ENCODE data around the gene FAM83G. TPM values are rescaled to one million over a fixed set of nuclear protein-coding genes. Genes with fewer than 3 reads are reported as not detected.

FAM83G gene
- total RNA-seq, 1 experiment from 2014 or later, result 31.4 TPM

DNA sequence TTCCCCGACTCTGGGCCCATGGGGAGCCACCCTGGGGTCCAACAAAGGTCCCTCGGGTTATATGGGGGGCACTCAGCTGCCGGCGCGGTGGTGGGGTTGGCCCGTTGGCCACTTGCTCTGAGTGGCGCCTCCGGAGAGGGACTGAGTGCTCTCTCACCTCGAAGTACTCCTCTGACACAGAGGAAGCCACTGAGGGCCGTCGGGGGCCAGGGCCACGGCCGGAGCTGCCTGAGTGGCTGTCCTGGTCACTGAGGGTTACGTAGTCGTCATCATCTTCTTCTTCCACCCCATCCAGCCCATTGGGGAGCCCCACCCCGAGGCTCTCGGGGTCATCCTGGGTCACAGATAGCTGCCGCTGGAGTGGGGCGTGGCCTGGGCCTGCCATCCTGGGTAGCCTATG lies 26.9 kb downstream of the FAM83G start (continued):
- TF ChIP-seq, protein P1, sequence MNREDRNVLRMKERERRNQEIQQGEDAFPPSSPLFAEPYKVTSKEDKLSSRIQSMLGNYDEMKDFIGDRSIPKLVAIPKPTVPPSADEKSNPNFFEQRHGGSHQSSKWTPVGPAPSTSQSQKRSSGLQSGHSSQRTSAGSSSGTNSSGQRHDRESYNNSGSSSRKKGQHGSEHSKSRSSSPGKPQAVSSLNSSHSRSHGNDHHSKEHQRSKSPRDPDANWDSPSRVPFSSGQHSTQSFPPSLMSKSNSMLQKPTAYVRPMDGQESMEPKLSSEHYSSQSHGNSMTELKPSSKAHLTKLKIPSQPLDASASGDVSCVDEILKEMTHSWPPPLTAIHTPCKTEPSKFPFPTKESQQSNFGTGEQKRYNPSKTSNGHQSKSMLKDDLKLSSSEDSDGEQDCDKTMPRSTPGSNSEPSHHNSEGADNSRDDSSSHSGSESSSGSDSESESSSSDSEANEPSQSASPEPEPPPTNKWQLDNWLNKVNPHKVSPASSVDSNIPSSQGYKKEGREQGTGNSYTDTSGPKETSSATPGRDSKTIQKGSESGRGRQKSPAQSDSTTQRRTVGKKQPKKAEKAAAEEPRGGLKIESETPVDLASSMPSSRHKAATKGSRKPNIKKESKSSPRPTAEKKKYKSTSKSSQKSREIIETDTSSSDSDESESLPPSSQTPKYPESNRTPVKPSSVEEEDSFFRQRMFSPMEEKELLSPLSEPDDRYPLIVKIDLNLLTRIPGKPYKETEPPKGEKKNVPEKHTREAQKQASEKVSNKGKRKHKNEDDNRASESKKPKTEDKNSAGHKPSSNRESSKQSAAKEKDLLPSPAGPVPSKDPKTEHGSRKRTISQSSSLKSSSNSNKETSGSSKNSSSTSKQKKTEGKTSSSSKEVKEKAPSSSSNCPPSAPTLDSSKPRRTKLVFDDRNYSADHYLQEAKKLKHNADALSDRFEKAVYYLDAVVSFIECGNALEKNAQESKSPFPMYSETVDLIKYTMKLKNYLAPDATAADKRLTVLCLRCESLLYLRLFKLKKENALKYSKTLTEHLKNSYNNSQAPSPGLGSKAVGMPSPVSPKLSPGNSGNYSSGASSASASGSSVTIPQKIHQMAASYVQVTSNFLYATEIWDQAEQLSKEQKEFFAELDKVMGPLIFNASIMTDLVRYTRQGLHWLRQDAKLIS (CRISPR knock-in tag; IDR thresholded peaks at IDR 0.05; ENCODE audit: borderline replicate concordance), result no peak
- no peak for TF ChIP-seq TEAD1 (CRISPR knock-in tag; IDR thresholded peaks at IDR 0.05)
- TF ChIP-seq, protein P2, sequence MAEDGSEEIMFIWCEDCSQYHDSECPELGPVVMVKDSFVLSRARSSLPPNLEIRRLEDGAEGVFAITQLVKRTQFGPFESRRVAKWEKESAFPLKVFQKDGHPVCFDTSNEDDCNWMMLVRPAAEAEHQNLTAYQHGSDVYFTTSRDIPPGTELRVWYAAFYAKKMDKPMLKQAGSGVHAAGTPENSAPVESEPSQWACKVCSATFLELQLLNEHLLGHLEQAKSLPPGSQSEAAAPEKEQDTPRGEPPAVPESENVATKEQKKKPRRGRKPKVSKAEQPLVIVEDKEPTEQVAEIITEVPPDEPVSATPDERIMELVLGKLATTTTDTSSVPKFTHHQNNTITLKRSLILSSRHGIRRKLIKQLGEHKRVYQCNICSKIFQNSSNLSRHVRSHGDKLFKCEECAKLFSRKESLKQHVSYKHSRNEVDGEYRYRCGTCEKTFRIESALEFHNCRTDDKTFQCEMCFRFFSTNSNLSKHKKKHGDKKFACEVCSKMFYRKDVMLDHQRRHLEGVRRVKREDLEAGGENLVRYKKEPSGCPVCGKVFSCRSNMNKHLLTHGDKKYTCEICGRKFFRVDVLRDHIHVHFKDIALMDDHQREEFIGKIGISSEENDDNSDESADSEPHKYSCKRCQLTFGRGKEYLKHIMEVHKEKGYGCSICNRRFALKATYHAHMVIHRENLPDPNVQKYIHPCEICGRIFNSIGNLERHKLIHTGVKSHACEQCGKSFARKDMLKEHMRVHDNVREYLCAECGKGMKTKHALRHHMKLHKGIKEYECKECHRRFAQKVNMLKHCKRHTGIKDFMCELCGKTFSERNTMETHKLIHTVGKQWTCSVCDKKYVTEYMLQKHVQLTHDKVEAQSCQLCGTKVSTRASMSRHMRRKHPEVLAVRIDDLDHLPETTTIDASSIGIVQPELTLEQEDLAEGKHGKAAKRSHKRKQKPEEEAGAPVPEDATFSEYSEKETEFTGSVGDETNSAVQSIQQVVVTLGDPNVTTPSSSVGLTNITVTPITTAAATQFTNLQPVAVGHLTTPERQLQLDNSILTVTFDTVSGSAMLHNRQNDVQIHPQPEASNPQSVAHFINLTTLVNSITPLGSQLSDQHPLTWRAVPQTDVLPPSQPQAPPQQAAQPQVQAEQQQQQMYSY (CRISPR knock-in tag; IDR thresholded peaks at IDR 0.05), result no peak
- TF ChIP-seq ZNF263 (CRISPR knock-in tag; IDR thresholded peaks at IDR 0.05; ENCODE audit: low read depth), result no peak
- no peak for TF ChIP-seq ZNF121 (CRISPR knock-in tag; IDR thresholded peaks at IDR 0.05)
- no peak for TF ChIP-seq ZNF423 (CRISPR knock-in tag; IDR thresholded peaks at IDR 0.05)
- TF ChIP-seq GRHL2 (CRISPR knock-in tag; IDR thresholded peaks at IDR 0.05; ENCODE audit: insufficient replicate concordance, severe bottlenecking), result no peak
- TF ChIP-seq, protein P3, sequence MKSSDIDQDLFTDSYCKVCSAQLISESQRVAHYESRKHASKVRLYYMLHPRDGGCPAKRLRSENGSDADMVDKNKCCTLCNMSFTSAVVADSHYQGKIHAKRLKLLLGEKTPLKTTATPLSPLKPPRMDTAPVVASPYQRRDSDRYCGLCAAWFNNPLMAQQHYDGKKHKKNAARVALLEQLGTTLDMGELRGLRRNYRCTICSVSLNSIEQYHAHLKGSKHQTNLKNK (CRISPR knock-in tag; IDR thresholded peaks at IDR 0.05), result no peak
- TF ChIP-seq NR1H2 (CRISPR knock-in tag; IDR thresholded peaks at IDR 0.05), result no peak
- no peak for TF ChIP-seq SP1 (CRISPR knock-in tag; conservative IDR thresholded peaks at IDR 0.05)
- TF ChIP-seq, protein P4, sequence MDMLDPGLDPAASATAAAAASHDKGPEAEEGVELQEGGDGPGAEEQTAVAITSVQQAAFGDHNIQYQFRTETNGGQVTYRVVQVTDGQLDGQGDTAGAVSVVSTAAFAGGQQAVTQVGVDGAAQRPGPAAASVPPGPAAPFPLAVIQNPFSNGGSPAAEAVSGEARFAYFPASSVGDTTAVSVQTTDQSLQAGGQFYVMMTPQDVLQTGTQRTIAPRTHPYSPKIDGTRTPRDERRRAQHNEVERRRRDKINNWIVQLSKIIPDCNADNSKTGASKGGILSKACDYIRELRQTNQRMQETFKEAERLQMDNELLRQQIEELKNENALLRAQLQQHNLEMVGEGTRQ (CRISPR knock-in tag; IDR thresholded peaks at IDR 0.05), result no peak
- TF ChIP-seq, protein P5, sequence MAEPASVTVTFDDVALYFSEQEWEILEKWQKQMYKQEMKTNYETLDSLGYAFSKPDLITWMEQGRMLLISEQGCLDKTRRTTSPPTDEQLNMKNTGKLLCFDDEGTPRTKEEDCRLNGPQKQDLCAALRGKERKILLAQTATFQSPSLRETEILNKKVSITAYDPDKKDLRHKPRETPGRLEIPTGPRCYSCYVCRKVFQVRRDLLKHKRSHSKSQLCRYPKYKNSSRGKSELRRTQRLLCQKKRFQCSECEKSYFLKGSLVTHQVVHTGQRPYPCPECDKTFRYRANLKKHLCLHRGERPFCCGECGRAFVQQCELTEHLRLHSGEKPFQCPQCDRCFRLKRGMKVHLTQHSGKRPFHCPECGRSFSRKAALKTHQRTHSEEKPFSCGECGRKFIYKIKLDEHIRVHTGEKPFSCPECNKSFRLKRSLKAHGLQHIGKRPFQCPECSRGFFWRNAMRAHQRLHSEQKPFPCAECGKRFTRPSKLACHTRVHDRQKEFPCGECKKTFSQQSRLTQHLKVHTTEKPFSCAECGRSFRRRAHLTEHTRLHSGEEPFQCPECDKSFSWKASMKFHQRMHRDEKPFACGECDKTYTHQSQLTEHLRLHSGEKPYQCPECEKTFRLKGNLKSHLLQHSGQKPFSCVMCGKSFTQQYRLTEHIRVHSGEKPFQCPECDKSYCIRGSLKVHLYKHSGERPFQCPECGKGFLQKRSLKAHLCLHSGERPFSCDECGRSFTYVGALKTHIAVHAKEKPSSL (CRISPR knock-in tag; conservative IDR thresholded peaks at IDR 0.05), result no peak
- TF ChIP-seq, protein P6, sequence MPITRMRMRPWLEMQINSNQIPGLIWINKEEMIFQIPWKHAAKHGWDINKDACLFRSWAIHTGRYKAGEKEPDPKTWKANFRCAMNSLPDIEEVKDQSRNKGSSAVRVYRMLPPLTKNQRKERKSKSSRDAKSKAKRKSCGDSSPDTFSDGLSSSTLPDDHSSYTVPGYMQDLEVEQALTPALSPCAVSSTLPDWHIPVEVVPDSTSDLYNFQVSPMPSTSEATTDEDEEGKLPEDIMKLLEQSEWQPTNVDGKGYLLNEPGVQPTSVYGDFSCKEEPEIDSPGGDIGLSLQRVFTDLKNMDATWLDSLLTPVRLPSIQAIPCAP (CRISPR knock-in tag; IDR thresholded peaks at IDR 0.05), result no peak

DNA sequence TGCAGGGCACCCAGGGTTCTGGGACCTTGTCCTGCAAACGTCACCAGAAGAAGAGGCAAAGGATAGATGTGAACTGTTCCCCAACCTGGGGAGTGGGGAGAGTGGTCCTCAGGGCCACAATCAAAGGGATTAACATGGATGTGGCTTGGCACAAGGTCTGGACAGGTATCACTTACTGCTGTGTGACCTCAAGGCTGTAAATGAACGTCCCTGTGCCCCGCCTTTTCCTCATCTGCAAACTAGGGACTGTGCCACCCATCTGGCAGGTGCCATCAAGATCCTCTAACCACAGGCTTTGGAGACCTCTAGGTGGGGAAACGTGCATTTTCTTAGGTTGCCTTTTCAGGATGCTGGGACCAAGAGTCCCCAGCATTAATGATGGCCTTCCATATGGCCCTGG lies 27.5 kb downstream of the FAM83G start:
- DNase-seq (ENCODE audit: low spot score) (no peak), ATAC-seq (no peak)
- POLR2A ChIA-PET, result no interaction called here
- Mint-ChIP-seq H3K27me3 (ENCODE audit: low read depth) (no peaks in the 10 kb centered on the region), H3K36me3 (peaks cover 21% of the 10 kb centered on the region), H3K4me1 (no peaks in the 10 kb centered on the region), H3K27ac (no peak overlapping the region), H3K4me3 (no peak overlapping the region), H3K9me3 (no peaks in the 10 kb centered on the region)
- CTCF ChIA-PET, result no interaction called here
- TF ChIP-seq TP53 (CRISPR knock-in tag; IDR thresholded peaks at IDR 0.05) (no peak), SOX15 (CRISPR knock-in tag; IDR thresholded peaks at IDR 0.05) (no peak), HMGA2 (CRISPR knock-in tag; IDR thresholded peaks at IDR 0.05) (no peak), NR2C2 (CRISPR knock-in tag; IDR thresholded peaks at IDR 0.05) (no peak)
- TF ChIP-seq, protein P7, sequence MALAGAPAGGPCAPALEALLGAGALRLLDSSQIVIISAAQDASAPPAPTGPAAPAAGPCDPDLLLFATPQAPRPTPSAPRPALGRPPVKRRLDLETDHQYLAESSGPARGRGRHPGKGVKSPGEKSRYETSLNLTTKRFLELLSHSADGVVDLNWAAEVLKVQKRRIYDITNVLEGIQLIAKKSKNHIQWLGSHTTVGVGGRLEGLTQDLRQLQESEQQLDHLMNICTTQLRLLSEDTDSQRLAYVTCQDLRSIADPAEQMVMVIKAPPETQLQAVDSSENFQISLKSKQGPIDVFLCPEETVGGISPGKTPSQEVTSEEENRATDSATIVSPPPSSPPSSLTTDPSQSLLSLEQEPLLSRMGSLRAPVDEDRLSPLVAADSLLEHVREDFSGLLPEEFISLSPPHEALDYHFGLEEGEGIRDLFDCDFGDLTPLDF (CRISPR knock-in tag; IDR thresholded peaks at IDR 0.05), result no peak
- TF ChIP-seq, protein P8, sequence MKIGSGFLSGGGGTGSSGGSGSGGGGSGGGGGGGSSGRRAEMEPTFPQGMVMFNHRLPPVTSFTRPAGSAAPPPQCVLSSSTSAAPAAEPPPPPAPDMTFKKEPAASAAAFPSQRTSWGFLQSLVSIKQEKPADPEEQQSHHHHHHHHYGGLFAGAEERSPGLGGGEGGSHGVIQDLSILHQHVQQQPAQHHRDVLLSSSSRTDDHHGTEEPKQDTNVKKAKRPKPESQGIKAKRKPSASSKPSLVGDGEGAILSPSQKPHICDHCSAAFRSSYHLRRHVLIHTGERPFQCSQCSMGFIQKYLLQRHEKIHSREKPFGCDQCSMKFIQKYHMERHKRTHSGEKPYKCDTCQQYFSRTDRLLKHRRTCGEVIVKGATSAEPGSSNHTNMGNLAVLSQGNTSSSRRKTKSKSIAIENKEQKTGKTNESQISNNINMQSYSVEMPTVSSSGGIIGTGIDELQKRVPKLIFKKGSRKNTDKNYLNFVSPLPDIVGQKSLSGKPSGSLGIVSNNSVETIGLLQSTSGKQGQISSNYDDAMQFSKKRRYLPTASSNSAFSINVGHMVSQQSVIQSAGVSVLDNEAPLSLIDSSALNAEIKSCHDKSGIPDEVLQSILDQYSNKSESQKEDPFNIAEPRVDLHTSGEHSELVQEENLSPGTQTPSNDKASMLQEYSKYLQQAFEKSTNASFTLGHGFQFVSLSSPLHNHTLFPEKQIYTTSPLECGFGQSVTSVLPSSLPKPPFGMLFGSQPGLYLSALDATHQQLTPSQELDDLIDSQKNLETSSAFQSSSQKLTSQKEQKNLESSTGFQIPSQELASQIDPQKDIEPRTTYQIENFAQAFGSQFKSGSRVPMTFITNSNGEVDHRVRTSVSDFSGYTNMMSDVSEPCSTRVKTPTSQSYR (CRISPR knock-in tag; IDR thresholded peaks at IDR 0.05), result no peak
